Measurements from ENCODE around the gene GM2A. TPM values are rescaled to one million over a fixed set of nuclear protein-coding genes. Genes with fewer than 3 reads are reported as not detected.

GM2A gene
- polyA plus RNA-seq, 1 donor from 2014 or later: 0.40 TPM

GRCh38 chr5:151310932-151311331 lies 57.9 kb downstream of the GM2A start:
- H4K20me1 ChIP-seq (ENCODE audit: insufficient read depth): no peaks in the 10 kb centered on the region
- no peak overlapping the region for H3K4me2 ChIP-seq (ENCODE audit: low read length)
- H3K9me3 ChIP-seq (ENCODE audit: low read length): no peaks in the 10 kb centered on the region
- TF ChIP-seq EZH2 (IDR thresholded peaks at IDR 0.05; ENCODE audit: borderline replicate concordance, insufficient read depth, low read length, poor library complexity, severe bottlenecking) (no peak), CTCF (IDR thresholded peaks at IDR 0.05; ENCODE audit: poor library complexity, severe bottlenecking) (no peak), REST (IDR thresholded peaks at IDR 0.05; ENCODE audit: borderline replicate concordance) (no peak), POLR2AphosphoS5 (IDR thresholded peaks at IDR 0.05) (no peak)
- no peaks in the 10 kb centered on the region for H3K9me2 ChIP-seq (ENCODE audit: insufficient read depth, low read length)
- H3K27me3 ChIP-seq (ENCODE audit: insufficient read depth, low read depth, low read length): no peaks in the 10 kb centered on the region
- no peak overlapping the region for H2AFZ ChIP-seq (ENCODE audit: low read depth, low read length)
- no peak overlapping the region for H3K4me3 ChIP-seq (ENCODE audit: low read length)
- no peaks in the 10 kb centered on the region for H3K36me3 ChIP-seq (ENCODE audit: insufficient read depth, low read length)
- no peaks in the 10 kb centered on the region for H3F3A ChIP-seq (ENCODE audit: insufficient read depth, low read length, poor library complexity, severe bottlenecking)
- H3K9ac ChIP-seq (ENCODE audit: low read length): no peak overlapping the region
- H3K27ac ChIP-seq (ENCODE audit: low read length): no peak overlapping the region
- H3K79me2 ChIP-seq (replicated peaks; ENCODE audit: insufficient read depth, low read length): no peaks in the 10 kb centered on the region

GRCh38 chr5:151312756-151313324 lies 59.9 kb downstream of the GM2A start:
- H3K9me3 ChIP-seq (ENCODE audit: low read length): no peaks in the 10 kb centered on the region
- no peak overlapping the region for H2AFZ ChIP-seq (ENCODE audit: low read depth, low read length)
- H3K27me3 ChIP-seq (ENCODE audit: insufficient read depth, low read depth, low read length): no peaks in the 10 kb centered on the region
- H3K4me2 ChIP-seq (ENCODE audit: low read length): no peak overlapping the region
- no peaks in the 10 kb centered on the region for H3K36me3 ChIP-seq (ENCODE audit: insufficient read depth, low read length)
- H3K27ac ChIP-seq (ENCODE audit: low read length): no peak overlapping the region
- H3F3A ChIP-seq (ENCODE audit: insufficient read depth, low read length, poor library complexity, severe bottlenecking): no peaks in the 10 kb centered on the region
- H4K20me1 ChIP-seq (ENCODE audit: insufficient read depth): no peaks in the 10 kb centered on the region
- H3K9ac ChIP-seq (ENCODE audit: low read length): no peak overlapping the region
- no peak for TF ChIP-seq TAF1 (IDR thresholded peaks at IDR 0.05; ENCODE audit: low read depth)
- H3K9me2 ChIP-seq (ENCODE audit: insufficient read depth, low read length): no peaks in the 10 kb centered on the region
- H3K79me2 ChIP-seq (replicated peaks; ENCODE audit: insufficient read depth, low read length): no peaks in the 10 kb centered on the region
- no peak overlapping the region for H3K4me3 ChIP-seq (ENCODE audit: low read length)

GRCh38 chr5:151313357-151313756 lies 60.4 kb downstream of the GM2A start:
- Histone ChIP-seq H2AFZ (ENCODE audit: low read depth, low read length) (no peak overlapping the region), H3K9me3 (ENCODE audit: low read length) (no peaks in the 10 kb centered on the region), H3F3A (ENCODE audit: insufficient read depth, low read length, poor library complexity, severe bottlenecking) (no peaks in the 10 kb centered on the region), H3K4me3 (ENCODE audit: low read length) (no peak overlapping the region), H3K9me2 (ENCODE audit: insufficient read depth, low read length) (no peaks in the 10 kb centered on the region), H3K79me2 (replicated peaks; ENCODE audit: insufficient read depth, low read length) (no peaks in the 10 kb centered on the region), H3K36me3 (ENCODE audit: insufficient read depth, low read length) (no peaks in the 10 kb centered on the region), H3K27ac (ENCODE audit: low read length) (no peak overlapping the region), H4K20me1 (ENCODE audit: insufficient read depth) (no peaks in the 10 kb centered on the region), H3K4me2 (ENCODE audit: low read length) (no peak overlapping the region), H3K9ac (ENCODE audit: low read length) (no peak overlapping the region), H3K27me3 (ENCODE audit: insufficient read depth, low read depth, low read length) (no peaks in the 10 kb centered on the region)
- TF ChIP-seq SMC3 (conservative IDR thresholded peaks at IDR 0.05; ENCODE audit: poor library complexity) (no peak), EP300 (conservative IDR thresholded peaks at IDR 0.05; ENCODE audit: poor library complexity, severe bottlenecking) (no peak), EZH2 (IDR thresholded peaks at IDR 0.05; ENCODE audit: borderline replicate concordance, insufficient read depth, low read length, poor library complexity, severe bottlenecking) (no peak), CTCF (IDR thresholded peaks at IDR 0.05; ENCODE audit: poor library complexity, severe bottlenecking) (no peak), TAF1 (IDR thresholded peaks at IDR 0.05; ENCODE audit: low read depth) (no peak), RAD21 (conservative IDR thresholded peaks at IDR 0.05) (no peak), POLR2AphosphoS5 (IDR thresholded peaks at IDR 0.05) (no peak), REST (IDR thresholded peaks at IDR 0.05; ENCODE audit: borderline replicate concordance) (no peak), MXI1 (conservative IDR thresholded peaks at IDR 0.05; ENCODE audit: poor library complexity, severe bottlenecking) (no peak)
